Subcutaneous abdominal adipose tissue (tissue), 5 donors: ENCODE results near the gene GCGR.

Experiments used
- H3K27ac ChIP-seq: one replicate; pipeline ENCODE4 v1.7.0; 2013; ENCODE audit warnings: low read depth, mild to moderate bottlenecking, inconsistent platforms, low read length, moderate library complexity
- H3K27me3 ChIP-seq, 5 donors: one replicate each; pipeline ENCODE4 v1.7.0; 2013; ENCODE audit warnings: low read length in 5 of 5, inconsistent platforms in 1 of 5; ENCODE audit not compliant: control insufficient read depth in 5 of 5, insufficient read depth in 4 of 5
- H3K36me3 ChIP-seq, 5 donors: one replicate each; pipeline ENCODE4 v1.7.0; 2013; ENCODE audit warnings: low read length in 5 of 5; ENCODE audit not compliant: control insufficient read depth in 5 of 5, insufficient read depth in 5 of 5
- H3K4me1 ChIP-seq, 5 donors: one replicate each; pipeline ENCODE4 v1.7.0; 2013; ENCODE audit warnings: low read length in 5 of 5, mild to moderate bottlenecking in 3 of 5, moderate library complexity in 1 of 5; ENCODE audit not compliant: control insufficient read depth in 5 of 5, insufficient read depth in 5 of 5
- H3K4me3 ChIP-seq, 5 donors: one replicate each; pipeline ENCODE4 v1.7.0; 2013; ENCODE audit warnings: low read length in 5 of 5, low read depth in 1 of 5
- H3K9ac ChIP-seq, 5 donors: one replicate each; pipeline ENCODE4 v1.7.0; 2013; ENCODE audit warnings: low read length in 5 of 5, mild to moderate bottlenecking in 4 of 5, moderate library complexity in 3 of 5
- H3K9me3 ChIP-seq, 5 donors: one replicate each; pipeline ENCODE4 v1.7.0; 2013; ENCODE audit warnings: low read length in 5 of 5; ENCODE audit not compliant: control insufficient read depth in 5 of 5
- donor health status: healthy.
- donor health status: healthy.
- donor health status: healthy.
- donor health status: healthy.
- donor health status: healthy.

GCGR gene

DNA sequence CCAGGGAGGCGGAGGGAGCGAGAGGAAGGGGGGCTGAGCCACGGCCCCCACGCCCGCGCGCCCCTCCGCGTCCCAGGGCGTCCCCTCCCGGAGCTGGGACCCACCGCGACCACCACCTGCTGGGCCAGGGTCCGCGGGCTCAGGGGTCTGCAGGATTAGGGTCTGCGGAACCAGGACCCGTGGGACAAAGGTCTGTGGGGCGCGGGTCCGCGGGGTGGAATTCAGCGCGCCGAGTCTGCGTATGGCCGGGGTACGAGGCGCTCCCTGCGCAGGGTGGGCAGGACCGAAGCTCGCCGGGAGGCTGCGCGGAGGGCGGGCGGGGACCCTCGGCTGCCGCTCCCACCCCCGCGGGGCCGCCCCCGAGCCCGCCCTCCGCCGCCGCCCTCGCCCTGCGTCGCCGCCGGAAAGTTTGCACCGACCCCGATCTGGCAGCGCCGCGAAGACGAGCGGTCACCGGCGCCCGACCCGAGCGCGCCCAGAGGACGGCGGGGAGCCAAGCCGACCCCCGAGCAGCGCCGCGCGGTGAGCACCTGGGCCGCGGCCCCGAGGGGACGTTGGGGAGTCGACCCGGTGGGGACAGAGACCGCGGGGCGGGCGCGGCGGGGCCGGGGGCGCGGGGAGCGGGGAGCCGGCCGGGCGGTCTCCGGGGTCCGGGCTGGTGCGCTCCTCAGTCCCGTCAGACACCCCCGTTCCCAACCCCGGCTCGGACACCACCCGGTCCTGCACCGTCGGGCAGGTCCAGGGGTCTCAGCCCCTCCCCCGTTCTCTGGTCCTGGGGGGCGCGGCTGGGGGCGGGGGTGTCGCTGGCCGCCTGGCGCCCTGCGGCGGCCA lies at the start of gene GCGR:
Gene GCGR, plus strand, starts transcription at position 423 of the 831 bp plus-strand sequence. CDS start 4,869 bp downstream, outside the sequence.
- H3K4me1 ChIP-seq, result peaks cover 0 to 5% (median 0%) of the 10 kb centered on the region in 5 donors
- H3K9ac ChIP-seq, result no peak within 1 kb of the TSS
- no peaks in the 10 kb centered on the region for H3K9me3 ChIP-seq
- H3K36me3 ChIP-seq, result no peaks in the 10 kb centered on the region
- H3K27ac ChIP-seq, result no peak within 1 kb of the TSS
- no peak within 1 kb of the TSS for H3K4me3 ChIP-seq
- H3K27me3 ChIP-seq, result peaks cover 43 to 73% (median 63%) of the 10 kb centered on the region in 5 donors

DNA sequence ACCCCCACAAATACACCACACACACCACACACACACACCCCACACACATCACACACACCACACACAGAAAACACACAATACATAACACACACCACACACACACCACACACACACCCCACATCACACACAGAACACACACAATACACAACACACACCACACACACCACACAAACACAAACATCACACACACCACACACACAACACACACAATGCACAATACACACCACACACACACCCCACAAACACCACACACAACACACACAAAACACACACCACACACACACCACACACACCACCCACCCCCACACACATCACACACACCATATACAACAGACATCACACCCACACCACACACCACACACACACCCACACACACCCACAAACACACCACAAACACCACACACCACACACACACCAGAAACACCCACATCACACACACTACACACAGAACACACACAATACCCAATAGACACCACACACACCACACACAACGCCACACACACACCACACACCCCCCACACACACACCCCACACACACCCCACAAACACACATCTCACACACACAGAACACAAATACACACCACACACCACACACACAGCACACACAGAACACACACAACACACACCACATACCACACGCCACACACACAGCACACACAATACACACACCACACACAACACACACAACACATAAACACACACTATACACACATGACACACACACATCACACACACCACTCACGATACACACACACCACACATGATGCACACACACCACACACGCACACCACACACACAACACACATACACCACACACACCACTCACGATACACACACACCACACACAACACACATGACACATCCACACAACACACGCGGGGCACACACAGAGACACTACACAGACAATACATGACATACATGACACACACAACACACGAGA lies 11.0 kb upstream of the GCGR start:
- no peak overlapping the region for H3K27ac ChIP-seq
- H3K4me1 ChIP-seq, result peaks cover 0 to 10% (median 7%) of the 10 kb centered on the region in 5 donors
- H3K4me3 ChIP-seq, result no peak overlapping the region
- no peaks in the 10 kb centered on the region for H3K9me3 ChIP-seq
- no peak overlapping the region for H3K9ac ChIP-seq
- H3K36me3 ChIP-seq, result no peaks in the 10 kb centered on the region
- peaks cover 3 to 17% (median 9%) of the 10 kb centered on the region in 5 donors for H3K27me3 ChIP-seq

DNA sequence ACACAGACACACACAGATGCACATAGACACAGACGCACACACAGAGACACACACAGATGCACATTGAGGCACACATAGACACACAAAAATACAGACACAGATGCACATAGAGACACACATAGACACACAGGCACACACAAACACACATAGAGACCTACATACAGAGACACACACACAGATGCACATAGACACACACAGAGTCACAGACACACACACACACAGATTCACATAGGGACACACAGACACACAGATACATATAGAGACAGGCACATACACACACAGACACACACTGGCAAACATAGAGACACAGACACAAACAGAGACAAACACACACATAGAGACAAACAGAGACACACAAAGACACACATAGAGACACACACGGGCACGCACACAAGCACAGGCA lies 9.9 kb upstream of the GCGR start:
- H3K9me3 ChIP-seq, result no peaks in the 10 kb centered on the region
- no peak overlapping the region for H3K4me3 ChIP-seq
- no peak overlapping the region for H3K9ac ChIP-seq
- H3K27ac ChIP-seq, result no peak overlapping the region
- H3K4me1 ChIP-seq, result peaks cover 0 to 10% (median 7%) of the 10 kb centered on the region in 5 donors
- H3K36me3 ChIP-seq, result no peaks in the 10 kb centered on the region
- peaks cover 3 to 17% (median 9%) of the 10 kb centered on the region in 5 donors for H3K27me3 ChIP-seq

DNA sequence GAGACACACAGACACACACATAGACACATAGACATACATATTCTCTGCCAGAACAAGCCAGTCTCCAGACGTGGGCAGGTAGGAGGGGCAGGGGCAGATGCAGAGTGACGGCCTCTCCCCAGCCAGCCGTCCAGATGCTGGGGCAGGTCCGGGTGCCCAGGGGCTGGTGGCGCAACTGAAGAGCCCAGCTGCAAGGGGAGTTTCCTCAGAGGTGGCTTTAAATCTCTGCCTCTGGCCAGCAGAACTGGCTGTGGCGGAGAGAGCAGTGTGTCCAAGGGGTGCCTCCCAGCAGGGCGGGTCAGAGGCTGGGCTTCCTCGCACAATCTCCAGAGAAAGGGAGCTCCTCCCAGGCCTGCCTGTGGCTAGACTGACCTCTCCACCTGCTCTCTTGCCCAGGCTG lies 9.4 kb upstream of the GCGR start:
- Histone ChIP-seq H3K27me3 (peaks cover 3 to 17% (median 9%) of the 10 kb centered on the region in 5 donors), H3K4me3 (no peak overlapping the region), H3K36me3 (no peaks in the 10 kb centered on the region), H3K9me3 (no peaks in the 10 kb centered on the region), H3K9ac (no peak overlapping the region), H3K4me1 (peaks cover 0 to 10% (median 7%) of the 10 kb centered on the region in 5 donors), H3K27ac (no peak overlapping the region)

GRCh38 chr17:81801327-81801726 lies 2.6 kb upstream of the GCGR start:
- H3K4me3 ChIP-seq, result no peak overlapping the region
- H3K27me3 ChIP-seq, result peaks cover 36 to 50% (median 44%) of the 10 kb centered on the region in 5 donors
- H3K36me3 ChIP-seq, result no peaks in the 10 kb centered on the region
- H3K9me3 ChIP-seq, result no peaks in the 10 kb centered on the region
- H3K4me1 ChIP-seq, result peaks cover 0 to 5% (median 0%) of the 10 kb centered on the region in 5 donors
- H3K27ac ChIP-seq, result no peak overlapping the region
- no peak overlapping the region for H3K9ac ChIP-seq

- Histone ChIP-seq H3K9ac (peak overlapping the region in 1 of 5 donors; percentile 28), H3K4me3 (no peak overlapping the region), H3K9me3 (no peaks in the 10 kb centered on the region), H3K4me1 (peaks cover 0 to 5% (median 0%) of the 10 kb centered on the region in 5 donors), H3K27me3 (peaks cover 38 to 59% (median 51%) of the 10 kb centered on the region in 5 donors), H3K27ac (no peak overlapping the region), H3K36me3 (no peaks in the 10 kb centered on the region)
Measured at GRCh38 chr17:81802048-81802758, 1.7 kb upstream of the GCGR start.

GRCh38 chr17:81802856-81803643 lies 900 bp upstream of the GCGR start:
- Histone ChIP-seq H3K27me3 (peaks cover 40 to 67% (median 58%) of the 10 kb centered on the region in 5 donors), H3K4me3 (no peak overlapping the region)

DNA sequence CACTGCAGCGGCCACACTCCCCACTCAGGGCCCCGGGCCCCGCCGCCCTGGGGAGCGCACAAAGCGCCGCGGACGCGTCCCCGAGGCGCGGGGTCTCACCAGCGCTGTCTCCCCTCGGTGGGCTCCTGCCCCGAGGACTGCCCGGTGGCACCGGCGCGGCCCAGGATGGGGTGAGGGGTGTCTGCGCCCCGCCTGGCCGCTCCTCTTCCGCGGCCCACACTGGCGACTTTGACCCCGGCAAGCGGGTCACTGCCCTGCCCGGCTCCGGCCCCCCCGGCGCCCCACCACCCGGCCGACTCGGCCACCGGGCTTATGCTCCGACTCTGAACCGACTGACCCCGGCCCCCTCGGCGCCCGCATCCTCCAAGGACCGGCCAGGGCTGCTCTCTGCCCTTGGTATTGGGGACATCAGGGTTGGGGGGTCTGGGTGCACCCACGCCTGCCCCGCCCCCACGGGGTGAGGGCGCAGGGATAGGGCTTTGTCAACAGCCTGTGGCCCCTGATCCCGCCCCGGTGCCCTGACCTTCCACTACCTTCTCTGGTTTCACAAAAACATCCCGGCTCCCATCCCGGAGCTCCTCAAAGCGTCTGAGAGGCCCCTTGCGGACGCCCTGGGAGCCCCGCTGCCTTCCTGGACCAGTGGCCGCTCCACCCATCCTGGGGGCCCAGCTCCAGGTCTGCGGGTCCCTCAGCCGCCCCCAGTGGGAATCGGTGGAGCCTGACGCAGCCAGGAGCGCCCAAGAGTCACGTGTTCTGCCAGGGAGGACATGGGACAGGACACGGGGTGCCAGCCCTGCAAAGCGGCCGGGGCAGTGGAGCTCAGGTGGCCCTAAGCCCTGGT lies 829 bp downstream of the GCGR start:
- Histone ChIP-seq H3K9me3 (no peaks in the 10 kb centered on the region), H3K9ac (no peak overlapping the region), H3K4me3 (no peak overlapping the region), H3K27me3 (peaks cover 43 to 81% (median 70%) of the 10 kb centered on the region in 5 donors), H3K36me3 (no peaks in the 10 kb centered on the region), H3K4me1 (peaks cover 0 to 5% (median 0%) of the 10 kb centered on the region in 5 donors), H3K27ac (no peak overlapping the region)

More at GRCh38 chr17:81802856-81803643, 900 bp upstream of the GCGR start:
- H3K27ac ChIP-seq, result no peak overlapping the region
- H3K4me1 ChIP-seq, result peaks cover 0 to 5% (median 0%) of the 10 kb centered on the region in 5 donors
- no peak overlapping the region for H3K9ac ChIP-seq
- H3K36me3 ChIP-seq, result no peaks in the 10 kb centered on the region
- H3K9me3 ChIP-seq, result no peaks in the 10 kb centered on the region
